CD4-positive, alpha-beta T cell (primary cell): ENCODE results near the gene WWC2. TPM values are rescaled to one million over a fixed set of nuclear protein-coding genes. Genes with fewer than 3 reads are reported as not detected.

Experiments used
- ATAC-seq: fragments of 200-7000 bp; cut with Tn5 transposase; one replicate; pipeline ENCODE4 v1.10.0; 2022; ENCODE audit warnings: mild to moderate bottlenecking; ENCODE audit not compliant: poor library complexity
- CTCF ChIA-PET: fragments of 350-600 bp; sonication (Branson Sonifier 250); formaldehyde crosslinking; loops from one replicate; lab custom pipeline; 2021; ENCODE audit warnings: antibody characterized with exemption, inconsistent platforms; lab: Charles Lee
- POLR2A ChIA-PET: fragments of 350-600 bp; sonication (Branson Sonifier 250); formaldehyde crosslinking; loops from one replicate; lab custom pipeline; 2021; ENCODE audit warnings: antibody characterized with exemption, inconsistent platforms; lab: Charles Lee
- DNase-seq, 14 experiments: peaks; one replicate each; pipeline ENCODE4 v3.0.0-alpha.2; 2013 to 2020; ENCODE audit warnings: mixed read lengths in 2 of 14
- H3K27ac ChIP-seq, 2 donors: one replicate each; pipeline versions ENCODE4 v1.5.1 to v1.7.0; 2013; ENCODE audit warnings: low read length in 2 of 2, low read depth in 1 of 2, mild to moderate bottlenecking in 1 of 2
- H3K27me3 ChIP-seq, 2 experiments: 1 replicate in 1 of 2; 2 replicates in 1 of 2; pipeline versions ENCODE4 v1.6.1 to v1.7.0; 2013; ENCODE audit warnings: low read length in 2 of 2, control low read depth in 1 of 2, mild to moderate bottlenecking in 1 of 2, moderate library complexity in 1 of 2; ENCODE audit not compliant: insufficient read depth in 2 of 2, control insufficient read depth in 1 of 2
- H3K36me3 ChIP-seq: one replicate; pipeline ENCODE4 v1.6.1; 2013; ENCODE audit warnings: low read length, control low read depth; ENCODE audit not compliant: insufficient read depth
- H3K4me1 ChIP-seq: one replicate; pipeline ENCODE4 v1.6.1; 2013; ENCODE audit warnings: low read length, control low read depth; ENCODE audit not compliant: insufficient read depth
- H3K4me3 ChIP-seq: one replicate; pipeline ENCODE4 v1.5.1; 2013; ENCODE audit warnings: mild to moderate bottlenecking, low read length, moderate library complexity
- H3K9me3 ChIP-seq, 2 experiments: 1 replicate in 1 of 2; 2 replicates in 1 of 2; pipeline versions ENCODE4 v1.6.1 to v1.7.0; 2013; ENCODE audit warnings: low read length in 2 of 2, mild to moderate bottlenecking in 2 of 2, control low read depth in 1 of 2, moderate library complexity in 1 of 2; ENCODE audit not compliant: control insufficient read depth in 1 of 2, insufficient read depth in 1 of 2
- H3K27ac Mint-ChIP-seq: one replicate; pipeline ENCODE4 v1.8.0; 2020; ENCODE audit warnings: mixed read lengths
- H3K27me3 Mint-ChIP-seq: one replicate; pipeline ENCODE4 v1.8.0; 2021; ENCODE audit warnings: mixed read lengths
- H3K36me3 Mint-ChIP-seq: one replicate; pipeline ENCODE4 v1.8.0; 2021; ENCODE audit warnings: low read depth, mixed read lengths
- H3K4me1 Mint-ChIP-seq: one replicate; pipeline ENCODE4 v1.8.0; 2021; ENCODE audit warnings: low read depth, mixed read lengths
- H3K4me3 Mint-ChIP-seq: one replicate; pipeline ENCODE4 v1.8.0; 2020; ENCODE audit warnings: mild to moderate bottlenecking, mixed read lengths
- H3K9me3 Mint-ChIP-seq: one replicate; pipeline ENCODE4 v1.8.0; 2020; ENCODE audit warnings: mixed read lengths
- CTCF ChIP-seq: fragments of 200-600 bp; IDR thresholded peaks from one replicate; pipeline ENCODE4 v1.8.0; 2022; ENCODE audit warnings: antibody characterized with exemption, mild to moderate bottlenecking
- intact Hi-C, 2 experiments: fragments of 100-400 bp; cut with DNase I in 1 of 2; cut with micrococcal nuclease in 1 of 2; formaldehyde crosslinking; loops; one replicate each; pipeline versions ENCODE4 v1.15.1 to v1.9.0; 2023 to 2025; cut with DNase I, micrococcal nuclease
- total RNA-seq, 174 experiments: library from RNA in 2 of 174; stranded (reverse) in 2 of 174; gene quantifications; one replicate each; pipeline ENCODE4 v1.2.3 and lab custom pipeline; 2021 to 2026

Gene WWC2
- total RNA-seq, 2 experiments from 2014 or later, result 4.1 to 4.9 TPM

GRCh38 chr4:183284258-183284785 is 185.3 kb downstream of the WWC2 start:
- H3K9me3 ChIP-seq, result no peaks in the 10 kb centered on the region
- Mint-ChIP-seq H3K27ac (no peak overlapping the region), H3K36me3 (peaks cover 51% of the 10 kb centered on the region), H3K9me3 (no peaks in the 10 kb centered on the region), H3K4me1 (no peaks in the 10 kb centered on the region), H3K4me3 (no peak overlapping the region), H3K27me3 (peaks cover 17% of the 10 kb centered on the region)
- H3K4me1 ChIP-seq, result no peaks in the 10 kb centered on the region
- ChIA-PET CTCF (no interaction called here), POLR2A (no interaction called here)
- no peaks in the 10 kb centered on the region for H3K36me3 ChIP-seq
- H3K27ac ChIP-seq, result no peak overlapping the region
- no peak for DNase-seq
- H3K27me3 ChIP-seq, result no peaks in the 10 kb centered on the region
- no peak for TF ChIP-seq CTCF
- H3K4me3 ChIP-seq, result no peak overlapping the region
- intact Hi-C loops, result loop anchor here in 1 of 2 experiments (10.0 kb wide), 1 partner anchor 110 kb away; no protein-coding TSS in a partner anchor
- ATAC-seq, result no peak

DNA sequence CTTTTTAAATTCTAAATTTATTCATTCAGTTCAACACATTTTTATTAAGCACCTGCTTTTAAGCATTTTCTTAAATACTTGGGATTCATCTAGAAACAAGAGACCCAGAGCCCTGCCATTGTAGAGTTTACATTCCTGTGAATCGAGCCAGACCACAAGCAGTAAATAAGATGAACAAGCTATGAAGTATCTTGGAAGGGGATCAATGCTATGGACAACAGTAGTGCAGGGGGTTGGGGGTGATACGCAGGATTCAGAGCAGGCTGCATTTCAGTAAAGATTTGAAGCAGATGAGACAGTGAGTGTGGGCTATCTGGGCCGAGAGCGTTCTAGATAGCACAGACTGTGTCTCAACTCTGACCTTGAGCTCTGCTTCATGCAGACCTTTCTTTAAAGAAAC is 185.9 kb downstream of the WWC2 start:
- DNase-seq (no peak), ATAC-seq (no peak)
- no peak overlapping the region for H3K27ac ChIP-seq
- no peaks in the 10 kb centered on the region for H3K36me3 ChIP-seq
- Mint-ChIP-seq H3K27ac (no peak overlapping the region), H3K9me3 (no peaks in the 10 kb centered on the region), H3K4me3 (no peak overlapping the region), H3K36me3 (peaks cover 47% of the 10 kb centered on the region), H3K27me3 (peaks cover 14% of the 10 kb centered on the region), H3K4me1 (no peaks in the 10 kb centered on the region)
- H3K27me3 ChIP-seq, result no peaks in the 10 kb centered on the region
- ChIA-PET POLR2A (no interaction called here), CTCF (no interaction called here)
- no peak overlapping the region for H3K4me3 ChIP-seq
- no peaks in the 10 kb centered on the region for H3K9me3 ChIP-seq
- intact Hi-C loops, result loop anchor here in 1 of 2 experiments (10.0 kb wide), 1 partner anchor 110 kb away; no protein-coding TSS in a partner anchor
- H3K4me1 ChIP-seq, result no peaks in the 10 kb centered on the region
- TF ChIP-seq CTCF, result no peak

GRCh38 chr4:183285886-183286285 is 186.8 kb downstream of the WWC2 start:
- H3K9me3 Mint-ChIP-seq, result no peaks in the 10 kb centered on the region
- no peak overlapping the region for H3K27ac Mint-ChIP-seq
- no peak overlapping the region for H3K4me3 ChIP-seq
- H3K4me1 ChIP-seq, result no peaks in the 10 kb centered on the region
- H3K9me3 ChIP-seq, result no peaks in the 10 kb centered on the region
- H3K4me1 Mint-ChIP-seq, result no peaks in the 10 kb centered on the region
- H3K27me3 Mint-ChIP-seq, result peaks cover 12% of the 10 kb centered on the region
- H3K36me3 Mint-ChIP-seq, result peaks cover 38% of the 10 kb centered on the region
- CTCF ChIA-PET, result no interaction called here
- TF ChIP-seq CTCF, result no peak
- intact Hi-C loops, result loop anchor here in 1 of 2 experiments (10.0 kb wide), 1 partner anchor 109 kb away; no protein-coding TSS in a partner anchor
- POLR2A ChIA-PET, result no interaction called here
- no peak overlapping the region for H3K4me3 Mint-ChIP-seq
- H3K27ac ChIP-seq, result no peak overlapping the region
- H3K27me3 ChIP-seq, result no peaks in the 10 kb centered on the region
- no peak for DNase-seq
- H3K36me3 ChIP-seq, result no peaks in the 10 kb centered on the region
- no peak for ATAC-seq
